Measurements from ENCODE around the gene NUP214.

Gene NUP214

DNA sequence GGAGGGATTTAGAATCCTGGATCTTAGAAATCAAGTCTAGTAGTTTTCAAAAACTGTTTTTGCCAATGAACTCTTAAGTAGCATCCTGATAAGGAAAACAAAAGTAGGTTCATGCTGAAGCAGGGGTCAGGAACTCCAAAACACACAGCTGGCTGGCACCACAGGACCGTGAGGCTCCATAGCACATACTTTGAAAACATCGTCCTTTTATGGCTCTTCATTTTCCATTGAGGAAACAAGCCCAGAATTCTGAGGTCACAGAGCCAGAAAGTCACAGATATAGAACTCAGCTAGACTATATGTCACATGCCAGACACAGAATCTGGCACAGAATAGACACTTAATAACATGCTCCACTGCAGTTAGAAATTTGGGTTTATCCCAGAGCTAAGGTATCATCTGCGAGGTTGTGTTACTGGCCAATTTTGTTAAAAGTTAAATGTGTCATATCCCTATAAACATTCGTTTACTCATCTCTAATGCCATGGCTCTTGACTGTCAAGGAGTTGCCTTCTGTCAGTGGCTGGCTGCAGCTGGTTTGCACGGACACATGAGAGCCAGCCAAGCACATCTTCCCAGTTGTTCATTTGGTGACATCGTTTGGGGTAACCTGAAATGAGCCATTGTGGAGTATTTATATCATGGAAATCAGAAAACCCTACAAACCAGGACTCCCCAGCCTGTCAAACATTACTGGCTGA is 92.1 kb downstream of the NUP214 start:
- no peak overlapping the region for H3K4me3 ChIP-seq (replicated peaks; ENCODE audit: insufficient read depth, low read length)
- H3K27ac ChIP-seq (replicated peaks), result no peak overlapping the region
- no peak for DNase-seq (ENCODE audit: low read depth in 1 of 2, low spot score in 1 of 2)
- TF ChIP-seq, protein P1, sequence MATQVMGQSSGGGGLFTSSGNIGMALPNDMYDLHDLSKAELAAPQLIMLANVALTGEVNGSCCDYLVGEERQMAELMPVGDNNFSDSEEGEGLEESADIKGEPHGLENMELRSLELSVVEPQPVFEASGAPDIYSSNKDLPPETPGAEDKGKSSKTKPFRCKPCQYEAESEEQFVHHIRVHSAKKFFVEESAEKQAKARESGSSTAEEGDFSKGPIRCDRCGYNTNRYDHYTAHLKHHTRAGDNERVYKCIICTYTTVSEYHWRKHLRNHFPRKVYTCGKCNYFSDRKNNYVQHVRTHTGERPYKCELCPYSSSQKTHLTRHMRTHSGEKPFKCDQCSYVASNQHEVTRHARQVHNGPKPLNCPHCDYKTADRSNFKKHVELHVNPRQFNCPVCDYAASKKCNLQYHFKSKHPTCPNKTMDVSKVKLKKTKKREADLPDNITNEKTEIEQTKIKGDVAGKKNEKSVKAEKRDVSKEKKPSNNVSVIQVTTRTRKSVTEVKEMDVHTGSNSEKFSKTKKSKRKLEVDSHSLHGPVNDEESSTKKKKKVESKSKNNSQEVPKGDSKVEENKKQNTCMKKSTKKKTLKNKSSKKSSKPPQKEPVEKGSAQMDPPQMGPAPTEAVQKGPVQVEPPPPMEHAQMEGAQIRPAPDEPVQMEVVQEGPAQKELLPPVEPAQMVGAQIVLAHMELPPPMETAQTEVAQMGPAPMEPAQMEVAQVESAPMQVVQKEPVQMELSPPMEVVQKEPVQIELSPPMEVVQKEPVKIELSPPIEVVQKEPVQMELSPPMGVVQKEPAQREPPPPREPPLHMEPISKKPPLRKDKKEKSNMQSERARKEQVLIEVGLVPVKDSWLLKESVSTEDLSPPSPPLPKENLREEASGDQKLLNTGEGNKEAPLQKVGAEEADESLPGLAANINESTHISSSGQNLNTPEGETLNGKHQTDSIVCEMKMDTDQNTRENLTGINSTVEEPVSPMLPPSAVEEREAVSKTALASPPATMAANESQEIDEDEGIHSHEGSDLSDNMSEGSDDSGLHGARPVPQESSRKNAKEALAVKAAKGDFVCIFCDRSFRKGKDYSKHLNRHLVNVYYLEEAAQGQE (IDR thresholded peaks at IDR 0.05; ENCODE audit: insufficient replicate concordance, low read depth), result no peak
- TF ChIP-seq POLR2AphosphoS5 (IDR thresholded peaks at IDR 0.05; ENCODE audit: low read depth) (no peak), SPI1 (IDR thresholded peaks at IDR 0.05; ENCODE audit: borderline replicate concordance, low read depth) (no peak)
- H3K27me3 ChIP-seq (ENCODE audit: insufficient read depth, poor library complexity, severe bottlenecking), result no peaks in the 10 kb centered on the region

DNA sequence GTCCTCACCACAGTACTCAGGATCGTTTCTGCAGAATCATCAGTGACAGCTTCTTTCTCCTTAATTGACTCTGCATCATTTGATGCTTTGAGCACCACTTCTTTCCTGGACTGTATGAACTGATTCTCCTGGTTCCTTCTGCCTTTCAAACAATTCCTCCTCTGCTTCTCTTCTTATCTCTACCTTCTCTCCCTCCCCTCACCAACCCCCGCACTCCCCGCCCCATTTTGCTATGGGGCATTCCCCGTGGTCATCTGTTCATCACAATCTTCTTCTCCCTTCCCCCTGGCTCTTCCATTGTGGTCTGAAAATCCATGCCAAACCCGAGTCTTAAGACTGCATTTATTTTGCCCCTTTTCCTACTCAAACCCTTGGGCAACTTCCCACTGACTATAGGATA is 93.0 kb downstream of the NUP214 start:
- TF ChIP-seq, protein P2, sequence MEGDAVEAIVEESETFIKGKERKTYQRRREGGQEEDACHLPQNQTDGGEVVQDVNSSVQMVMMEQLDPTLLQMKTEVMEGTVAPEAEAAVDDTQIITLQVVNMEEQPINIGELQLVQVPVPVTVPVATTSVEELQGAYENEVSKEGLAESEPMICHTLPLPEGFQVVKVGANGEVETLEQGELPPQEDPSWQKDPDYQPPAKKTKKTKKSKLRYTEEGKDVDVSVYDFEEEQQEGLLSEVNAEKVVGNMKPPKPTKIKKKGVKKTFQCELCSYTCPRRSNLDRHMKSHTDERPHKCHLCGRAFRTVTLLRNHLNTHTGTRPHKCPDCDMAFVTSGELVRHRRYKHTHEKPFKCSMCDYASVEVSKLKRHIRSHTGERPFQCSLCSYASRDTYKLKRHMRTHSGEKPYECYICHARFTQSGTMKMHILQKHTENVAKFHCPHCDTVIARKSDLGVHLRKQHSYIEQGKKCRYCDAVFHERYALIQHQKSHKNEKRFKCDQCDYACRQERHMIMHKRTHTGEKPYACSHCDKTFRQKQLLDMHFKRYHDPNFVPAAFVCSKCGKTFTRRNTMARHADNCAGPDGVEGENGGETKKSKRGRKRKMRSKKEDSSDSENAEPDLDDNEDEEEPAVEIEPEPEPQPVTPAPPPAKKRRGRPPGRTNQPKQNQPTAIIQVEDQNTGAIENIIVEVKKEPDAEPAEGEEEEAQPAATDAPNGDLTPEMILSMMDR (IDR thresholded peaks at IDR 0.05; ENCODE audit: insufficient read depth, low read length), result no peak
- TF ChIP-seq POLR2AphosphoS5 (IDR thresholded peaks at IDR 0.05; ENCODE audit: low read depth), result no peak
- no peak for TF ChIP-seq GABPA (IDR thresholded peaks at IDR 0.05; ENCODE audit: low read depth)
- TF ChIP-seq, protein P1 (IDR thresholded peaks at IDR 0.05; ENCODE audit: insufficient replicate concordance, low read depth), result no peak
- no peak for TF ChIP-seq SPI1 (IDR thresholded peaks at IDR 0.05; ENCODE audit: borderline replicate concordance, low read depth)
- Histone ChIP-seq H3K4me3 (replicated peaks; ENCODE audit: insufficient read depth, low read length) (no peak overlapping the region), H3K27ac (replicated peaks) (no peak overlapping the region), H3K27me3 (ENCODE audit: insufficient read depth, poor library complexity, severe bottlenecking) (no peaks in the 10 kb centered on the region)
- DNase-seq (ENCODE audit: low read depth in 1 of 2, low spot score in 1 of 2), result no peak

DNA sequence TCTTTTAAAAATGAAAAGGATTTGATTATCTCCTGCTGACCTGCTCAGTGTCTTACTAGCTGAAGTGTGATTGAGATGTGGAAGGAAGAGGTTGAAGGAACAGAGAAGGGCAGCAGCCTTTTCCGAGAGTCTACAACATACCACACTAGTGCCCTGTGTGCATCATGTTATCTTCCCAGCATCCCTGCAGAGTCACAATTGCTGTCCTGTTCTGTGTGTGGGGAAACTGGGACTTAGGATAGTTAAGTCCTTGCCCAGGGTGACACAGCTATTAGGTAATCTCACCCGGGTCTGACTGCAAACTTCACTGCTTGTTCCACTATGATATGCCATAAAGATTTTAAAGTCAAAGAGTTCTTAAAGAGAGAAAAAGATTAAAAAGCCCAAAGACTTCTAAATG is 95.1 kb downstream of the NUP214 start:
- no peaks in the 10 kb centered on the region for H3K27me3 ChIP-seq (ENCODE audit: insufficient read depth, poor library complexity, severe bottlenecking)
- H3K4me3 ChIP-seq (replicated peaks; ENCODE audit: insufficient read depth, low read length), result no peak overlapping the region
- TF ChIP-seq, protein P2 (IDR thresholded peaks at IDR 0.05; ENCODE audit: insufficient read depth, low read length), result no peak
- no peak for TF ChIP-seq POLR2AphosphoS5 (IDR thresholded peaks at IDR 0.05; ENCODE audit: low read depth)
- no peak for TF ChIP-seq GABPA (IDR thresholded peaks at IDR 0.05; ENCODE audit: low read depth)
- no peak for TF ChIP-seq SPI1 (IDR thresholded peaks at IDR 0.05; ENCODE audit: borderline replicate concordance, low read depth)
- TF ChIP-seq, protein P1 (IDR thresholded peaks at IDR 0.05; ENCODE audit: insufficient replicate concordance, low read depth), result no peak
- no peak overlapping the region for H3K27ac ChIP-seq (replicated peaks)
- no peak for DNase-seq (ENCODE audit: low read depth in 1 of 2, low spot score in 1 of 2)
